Fibroblast of peridontal ligament (primary cell): ENCODE results near the gene ARL8A.
A peak's percentile ranks its signal among the peaks of the same experiment; 100 is the strongest.
"Not testable (repeated sequence)": the region's sequence is repeated elsewhere in the genome, so short reads cannot be mapped to it uniquely, and the experiment has no call there.

Experiments
- DNase-seq: peaks from one replicate; pipeline ENCODE4 v3.0.0-alpha.2; 2010; ENCODE audit errors: extremely low read depth

Gene ARL8A

DNA sequence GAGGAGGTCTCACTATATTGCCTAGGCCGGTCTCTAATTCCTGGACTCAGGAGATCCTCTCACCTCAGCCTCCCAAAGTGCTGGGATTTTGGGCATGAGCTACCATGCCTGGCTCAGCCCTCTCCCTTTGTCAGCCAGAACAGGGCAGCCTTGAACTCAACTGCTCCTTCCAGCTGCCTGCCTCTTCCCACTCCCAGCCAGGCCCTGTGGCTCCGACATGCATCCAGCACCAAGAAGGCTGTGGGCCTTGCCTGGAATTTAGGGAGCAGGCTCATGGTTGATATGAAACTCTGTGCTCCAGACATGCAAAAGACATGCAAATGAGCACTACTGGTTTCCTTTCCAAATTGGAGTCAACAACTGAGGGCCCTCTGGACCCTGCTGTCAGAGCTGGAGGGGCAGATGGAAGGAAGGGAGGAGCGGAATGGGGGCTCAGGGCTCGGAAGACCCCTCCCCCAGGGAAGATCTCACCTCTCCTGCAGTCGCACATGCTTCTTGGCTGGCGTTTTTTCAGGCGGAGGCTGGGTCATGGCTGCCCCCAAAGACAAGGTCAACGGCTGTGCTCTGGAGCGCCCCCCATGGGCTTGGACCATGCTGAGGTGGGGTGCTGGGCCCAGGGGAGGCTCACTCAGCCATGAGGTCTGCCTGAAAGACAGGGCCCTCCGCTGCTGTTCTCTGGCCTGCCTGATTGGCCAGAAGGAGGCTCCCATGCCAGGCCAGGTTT lies 14.4 kb upstream of the ARL8A start:
- DNase-seq = no peak

- DNase-seq = no peak
Measured at GRCh38 chr1:202157945-202158344, 13.4 kb upstream of the ARL8A start.

DNA sequence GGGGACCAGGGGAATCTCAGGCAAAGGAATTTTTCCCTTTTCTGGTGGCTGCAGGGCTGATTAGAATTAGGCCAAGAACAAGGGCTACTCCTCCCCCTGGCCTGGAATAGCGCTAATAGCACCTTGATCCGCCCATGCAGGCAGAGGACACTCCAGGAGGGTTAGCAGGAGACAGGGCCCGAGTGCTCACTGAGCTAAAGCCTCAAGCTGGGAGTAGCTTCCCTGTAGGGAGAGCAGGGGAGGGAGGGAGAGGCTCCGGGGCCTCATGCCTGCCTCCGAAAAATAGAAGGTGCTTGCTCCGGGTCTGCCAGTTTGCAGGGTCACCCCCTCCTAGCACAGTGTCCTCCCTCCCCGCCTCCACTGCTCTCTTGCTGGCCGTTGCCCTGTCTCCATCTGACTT lies 12.1 kb upstream of the ARL8A start:
- DNase-seq = no peak

- no peak for DNase-seq
Measured at GRCh38 chr1:202155478-202156021, 11.0 kb upstream of the ARL8A start.

DNA sequence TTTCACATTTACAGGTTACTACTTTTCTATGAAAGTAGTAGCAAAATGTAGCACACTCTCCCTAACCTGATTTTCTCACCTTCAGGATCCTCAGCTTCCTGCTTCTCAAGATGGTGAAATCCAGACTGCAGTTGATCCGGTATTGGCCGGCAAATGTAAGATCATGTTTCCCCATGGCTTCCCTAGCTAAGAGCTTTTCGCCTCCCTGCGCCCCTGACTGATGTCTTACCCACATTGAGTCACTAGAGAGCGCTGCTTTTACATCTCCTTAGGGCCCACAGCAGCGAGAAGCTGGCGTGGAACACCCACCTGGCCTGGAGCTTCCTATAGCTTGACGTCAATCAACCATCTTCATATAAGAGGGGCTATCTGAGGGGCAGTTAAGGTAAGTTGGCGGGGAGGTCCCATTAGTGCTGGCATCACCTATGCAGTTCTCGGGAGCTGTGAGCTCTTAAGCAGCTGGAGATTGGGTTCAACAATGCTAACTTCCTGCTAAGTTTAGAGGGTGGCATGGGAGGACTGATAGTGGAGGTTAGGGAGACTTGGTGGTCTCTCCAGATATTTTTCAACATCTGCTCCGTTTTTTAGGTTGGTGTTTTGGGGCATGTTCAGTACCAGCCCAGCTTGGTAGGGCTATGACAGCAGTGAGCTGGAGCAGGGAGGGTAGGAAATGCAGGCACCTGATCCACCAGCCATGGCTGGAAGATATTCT lies 10.4 kb upstream of the ARL8A start:
- DNase-seq = peak; percentile 74

DNA sequence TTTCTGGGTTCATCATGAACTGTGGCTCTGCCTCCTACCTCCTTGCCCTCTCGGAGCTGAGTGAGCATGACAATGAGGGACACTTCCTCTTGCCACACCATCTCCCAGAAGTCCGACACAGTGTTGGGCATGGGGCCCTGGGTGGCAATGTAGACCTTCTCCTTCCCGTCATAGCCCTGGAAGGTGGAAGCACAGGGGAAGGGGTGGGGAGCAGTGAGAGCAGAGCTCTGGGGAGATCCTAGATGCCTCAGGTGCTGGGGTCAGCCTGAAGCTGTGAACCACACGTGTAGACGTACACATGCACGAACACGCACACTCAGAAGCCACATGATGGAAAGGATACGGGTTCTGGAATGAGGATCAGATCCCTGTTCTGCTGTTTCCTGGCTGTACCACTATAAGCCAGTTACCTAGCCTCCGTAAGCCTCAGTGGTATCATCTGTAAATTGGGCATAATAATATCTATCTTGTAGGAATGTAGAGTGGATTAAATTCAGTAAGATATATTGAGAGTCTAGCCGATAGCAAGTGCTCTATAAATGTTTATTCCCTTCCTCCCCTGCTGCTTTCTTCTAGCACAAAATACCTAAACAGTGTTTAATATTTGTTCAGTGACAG lies 9.7 kb upstream of the ARL8A start:
- DNase-seq = no peak

- no peak for DNase-seq
Measured at GRCh38 chr1:202153284-202153683, 8.7 kb upstream of the ARL8A start.

- no peak for DNase-seq
Measured at GRCh38 chr1:202152399-202152798, 7.9 kb upstream of the ARL8A start.

- no peak for DNase-seq
Measured at GRCh38 chr1:202151045-202151444, 6.5 kb upstream of the ARL8A start.

- no peak for DNase-seq
Measured at GRCh38 chr1:202150602-202151001, 6.1 kb upstream of the ARL8A start.

- no peak for DNase-seq
Measured at GRCh38 chr1:202150187-202150586, 5.7 kb upstream of the ARL8A start.

DNA sequence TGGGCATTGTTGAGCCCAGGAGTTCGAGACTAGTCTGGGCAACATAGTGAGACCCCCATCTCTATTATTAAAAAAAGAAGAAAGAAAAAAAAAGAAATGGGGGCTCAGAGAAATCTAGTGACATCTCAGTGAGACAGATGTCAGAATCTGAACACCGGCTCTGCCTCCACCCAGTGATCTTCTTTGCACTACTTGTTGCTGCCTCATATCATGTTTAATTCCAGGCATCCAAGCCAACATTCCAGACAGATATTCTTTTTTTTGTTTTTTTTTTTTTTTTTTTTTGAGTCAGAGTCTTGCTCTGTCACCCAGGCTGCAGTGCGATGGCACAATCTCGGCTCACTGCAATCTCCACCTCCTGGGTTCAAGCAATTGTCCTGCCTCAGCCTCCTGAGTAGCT lies 5.0 kb upstream of the ARL8A start:
- no peak for DNase-seq

GRCh38 chr1:202148391-202148790 lies 3.9 kb upstream of the ARL8A start:
- no peak for DNase-seq

- DNase-seq = no peak
Measured at GRCh38 chr1:202146993-202147392, 2.5 kb upstream of the ARL8A start.

GRCh38 chr1:202146279-202146678 lies 1.7 kb upstream of the ARL8A start:
- DNase-seq = no peak

DNA sequence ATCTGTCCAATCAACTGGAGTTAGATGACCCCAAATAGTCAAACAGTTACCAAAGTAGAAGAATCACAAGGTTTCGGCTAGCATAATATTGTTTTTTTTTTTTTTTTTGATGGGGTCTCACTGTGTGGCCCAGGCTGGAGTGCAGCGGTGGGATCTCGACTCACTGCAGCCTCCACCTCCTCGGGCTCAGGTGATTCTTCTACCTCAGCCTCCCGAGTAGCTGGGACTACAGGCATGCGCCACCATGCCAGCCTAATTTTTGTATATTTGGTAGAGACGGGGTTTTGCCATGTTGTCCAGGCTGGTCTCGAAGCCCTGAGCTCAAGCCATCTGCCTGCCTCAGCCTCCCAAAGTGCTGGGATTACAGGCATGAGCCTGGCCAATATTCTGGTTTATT lies 1.2 kb upstream of the ARL8A start:
- not testable (repeated sequence) for DNase-seq

GRCh38 chr1:202145068-202145743 lies 669 bp upstream of the ARL8A start:
- no peak for DNase-seq

GRCh38 chr1:202143768-202144401 lies 652 bp downstream of the ARL8A start:
- no peak for DNase-seq

DNA sequence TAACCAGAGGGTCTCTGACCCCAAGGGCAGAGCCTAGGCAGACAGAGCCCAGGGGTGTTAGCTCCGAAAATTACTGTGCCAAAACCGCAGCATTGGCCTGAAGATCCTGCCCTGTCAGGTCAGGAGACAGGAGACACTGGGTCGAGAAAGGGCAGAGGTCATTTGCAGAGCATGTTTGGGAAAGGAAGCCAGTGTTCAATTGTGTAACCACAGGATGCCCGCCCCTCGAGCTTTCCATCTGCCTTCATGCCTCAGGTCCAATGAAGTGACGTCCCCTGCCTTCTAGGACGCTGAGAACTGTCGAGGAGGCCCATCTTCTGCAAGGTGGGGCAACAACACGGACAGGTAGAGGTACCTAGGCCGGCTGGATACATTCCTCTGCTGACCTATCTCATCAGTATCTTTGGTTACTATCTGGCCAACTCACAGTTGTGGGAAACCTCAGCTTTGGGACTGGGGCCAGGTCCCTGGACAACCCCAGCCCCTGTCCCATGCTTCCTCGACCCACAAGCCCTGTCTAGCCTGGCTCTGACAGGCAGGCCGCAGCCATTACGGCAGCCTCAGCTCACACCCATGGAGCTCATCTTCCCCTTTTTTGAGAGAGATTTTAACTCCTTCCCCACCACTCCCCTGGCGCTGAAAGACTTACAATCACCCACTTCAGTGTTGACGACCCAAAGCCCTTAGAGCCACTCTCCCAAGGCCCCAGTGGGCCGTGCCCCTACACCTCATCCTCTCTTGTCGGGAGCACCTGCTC lies 1.3 kb downstream of the ARL8A start:
- DNase-seq = peak; percentile 21

- not testable (repeated sequence) for DNase-seq
Measured at GRCh38 chr1:202141468-202141867, 3.1 kb downstream of the ARL8A start.

DNA sequence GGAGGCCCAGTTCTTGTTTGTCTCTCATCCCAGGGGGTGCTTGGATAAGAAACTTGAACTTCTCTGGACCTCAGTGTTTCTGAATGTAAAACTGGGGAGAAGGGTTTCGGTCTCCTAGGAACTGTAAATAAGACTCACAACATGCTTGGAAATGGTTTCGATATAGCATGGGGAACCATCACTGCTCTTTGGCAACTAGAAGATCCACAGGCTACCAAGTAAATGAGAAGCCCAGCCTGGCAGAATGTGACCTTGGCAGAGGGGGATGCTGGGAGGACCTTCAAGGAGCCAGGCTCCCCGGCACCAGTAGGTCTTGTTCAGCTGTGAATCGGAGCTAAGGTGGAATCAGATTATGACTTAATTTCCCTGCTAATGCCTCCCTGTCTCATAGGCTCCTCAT lies 3.7 kb downstream of the ARL8A start:
- no peak for DNase-seq
